MM.1S (cell line): Measurements from ENCODE around the gene RASGRP1.

Experiments used
- CTCF ChIP-seq: fragments of 300-600 bp; sonication (generic); IDR thresholded peaks from 2 replicates; pipeline ENCODE4 v1.5.1; 2016; ENCODE audit warnings: antibody characterized with exemption, low read length, mixed read lengths
- EZH2 ChIP-seq: fragments of 300-600 bp; sonication (generic); optimal IDR thresholded peaks from 2 replicates; pipeline ENCODE3; 2017; ENCODE audit warnings: low read depth, mild to moderate bottlenecking, antibody characterized with exemption, low read length, mixed read lengths
- EZH2phosphoT487 ChIP-seq: fragments of 300-600 bp; sonication (generic); IDR thresholded peaks from 2 replicates; pipeline ENCODE4 v1.6.1; 2018; ENCODE audit warnings: antibody characterized with exemption, low read length

GRCh38 chr15:38520035-38520434 lies 44.6 kb downstream of the RASGRP1 start:
- TF ChIP-seq CTCF (no peak), EZH2 (no peak), EZH2phosphoT487 (no peak)
